GM08714 (cell line): ENCODE data around the gene CLMN.
A peak's percentile ranks its signal among the peaks of the same experiment; 100 is the strongest.

Experiments
- H3K4me3 ChIP-seq: fragments of 200-500 bp; sonication (Bioruptor generic); 2 replicates; pipeline ENCODE4 v1.5.1; 2014; ENCODE audit warnings: mild to moderate bottlenecking, low read length, inconsistent platforms
- ZNF274 ChIP-seq: IDR thresholded peaks from 2 replicates; pipeline ENCODE4 v1.6.1; 2012; ENCODE audit warnings: mild to moderate bottlenecking, low read depth, low read length

CLMN gene

GRCh38 chr14:95319312-95320077, at the start of gene CLMN:
TSS of gene CLMN (minus strand) at chr14:95319908. CDS start at chr14:95319792, 116 bp downstream.
- no peak for TF ChIP-seq ZNF274
- H3K4me3 ChIP-seq, result peak within 1 kb of the TSS; percentile 77

GRCh38 chr14:95365401-95365800, 45.7 kb upstream of the CLMN start:
- H3K4me3 ChIP-seq, result no peak overlapping the region
- no peak for TF ChIP-seq ZNF274

GRCh38 chr14:95364481-95365209, 44.9 kb upstream of the CLMN start:
- H3K4me3 ChIP-seq, result no peak overlapping the region
- TF ChIP-seq ZNF274, result no peak

- no peak overlapping the region for H3K4me3 ChIP-seq
- TF ChIP-seq ZNF274, result no peak
Observed at GRCh38 chr14:95363468-95363954, 43.8 kb upstream of the CLMN start.

- no peak for TF ChIP-seq ZNF274
- no peak overlapping the region for H3K4me3 ChIP-seq
Observed at GRCh38 chr14:95362138-95362494, 42.4 kb upstream of the CLMN start.

GRCh38 chr14:95361373-95362137, 41.8 kb upstream of the CLMN start:
- H3K4me3 ChIP-seq, result no peak overlapping the region
- TF ChIP-seq ZNF274, result no peak

- no peak overlapping the region for H3K4me3 ChIP-seq
- no peak for TF ChIP-seq ZNF274
Observed at GRCh38 chr14:95360828-95361227, 41.1 kb upstream of the CLMN start.

GRCh38 chr14:95359994-95360826, 40.5 kb upstream of the CLMN start:
- H3K4me3 ChIP-seq, result no peak overlapping the region
- no peak for TF ChIP-seq ZNF274

- TF ChIP-seq ZNF274, result no peak
- no peak overlapping the region for H3K4me3 ChIP-seq
Observed at GRCh38 chr14:95356245-95356869, 36.6 kb upstream of the CLMN start.

- no peak overlapping the region for H3K4me3 ChIP-seq
- no peak for TF ChIP-seq ZNF274
Observed at GRCh38 chr14:95355422-95355821, 35.7 kb upstream of the CLMN start.

- H3K4me3 ChIP-seq, result no peak overlapping the region
- TF ChIP-seq ZNF274, result no peak
Observed at GRCh38 chr14:95354834-95355233, 35.1 kb upstream of the CLMN start.

- TF ChIP-seq ZNF274, result no peak
- H3K4me3 ChIP-seq, result no peak overlapping the region
Observed at GRCh38 chr14:95353664-95354063, 34.0 kb upstream of the CLMN start.

GRCh38 chr14:95353007-95353406, 33.3 kb upstream of the CLMN start:
- TF ChIP-seq ZNF274, result no peak

More at GRCh38 chr14:95353007-95353406, 33.3 kb upstream of the CLMN start:
- H3K4me3 ChIP-seq, result no peak overlapping the region
